ENCODE measurements around the gene ACTN1.

The ACTN1 gene

DNA sequence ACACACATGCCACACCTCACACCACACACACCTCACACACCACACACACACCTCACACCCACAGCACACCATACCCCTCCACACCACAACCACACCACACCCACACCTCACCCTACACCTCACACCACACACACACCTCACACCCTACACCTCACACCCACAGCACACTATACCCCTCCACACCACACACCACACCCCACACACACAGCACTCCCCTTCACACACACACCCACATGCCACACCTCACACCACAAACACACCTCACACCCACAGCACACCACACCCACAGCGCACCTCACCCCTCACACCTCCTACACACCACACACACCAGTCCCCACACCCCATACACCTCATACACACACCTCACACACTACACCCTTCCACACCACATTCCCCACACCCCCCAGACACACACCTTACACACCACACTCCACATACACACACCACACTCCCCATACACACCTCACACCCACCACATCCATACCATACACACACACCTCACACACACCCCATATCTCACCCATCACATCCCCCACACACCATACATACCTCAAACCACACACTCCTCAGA is 80.0 kb downstream of the ACTN1 start:
- TF ChIP-seq GATA3 (IDR thresholded peaks at IDR 0.05; ENCODE audit: low read depth, low read length) (no peak), GATA2 (IDR thresholded peaks at IDR 0.05; ENCODE audit: low read depth, low read length) (no peak)

DNA sequence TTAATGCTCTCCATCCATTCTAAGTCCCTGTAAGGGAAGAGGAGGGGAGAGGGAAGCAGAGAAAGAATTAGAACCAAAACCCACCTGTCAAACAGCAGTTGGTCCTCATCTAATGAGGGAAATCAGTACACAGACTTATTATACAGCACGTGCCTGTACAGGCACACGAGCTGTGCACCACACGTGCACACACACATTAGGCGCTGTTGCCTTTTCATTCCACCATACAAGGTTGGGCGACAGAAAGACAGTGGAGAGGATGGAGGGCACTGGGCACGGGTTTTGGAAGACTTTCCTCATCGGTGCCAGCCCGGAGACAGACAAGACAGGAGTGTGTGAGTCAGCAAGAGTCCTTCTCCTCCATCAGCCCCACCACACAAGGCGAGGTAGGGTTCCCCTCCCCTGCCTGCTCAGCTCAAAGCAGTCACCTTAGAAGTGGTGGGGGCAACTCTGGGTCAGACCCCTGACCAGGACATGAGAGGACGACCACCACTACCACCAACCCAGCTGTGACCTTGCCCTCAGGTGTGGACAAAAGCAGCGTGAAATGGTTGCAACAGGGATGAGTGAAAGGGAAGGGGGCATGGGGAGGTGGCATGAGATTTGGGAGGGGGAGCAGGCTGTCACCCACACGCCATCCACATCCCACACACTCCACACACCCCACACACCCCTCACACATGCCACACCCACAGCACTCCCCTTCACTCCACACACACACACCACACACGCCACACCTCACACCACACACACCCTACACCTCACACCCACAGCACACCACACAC is 80.7 kb downstream of the ACTN1 start:
- no peak for TF ChIP-seq GATA3 (IDR thresholded peaks at IDR 0.05; ENCODE audit: low read depth, low read length)

DNA sequence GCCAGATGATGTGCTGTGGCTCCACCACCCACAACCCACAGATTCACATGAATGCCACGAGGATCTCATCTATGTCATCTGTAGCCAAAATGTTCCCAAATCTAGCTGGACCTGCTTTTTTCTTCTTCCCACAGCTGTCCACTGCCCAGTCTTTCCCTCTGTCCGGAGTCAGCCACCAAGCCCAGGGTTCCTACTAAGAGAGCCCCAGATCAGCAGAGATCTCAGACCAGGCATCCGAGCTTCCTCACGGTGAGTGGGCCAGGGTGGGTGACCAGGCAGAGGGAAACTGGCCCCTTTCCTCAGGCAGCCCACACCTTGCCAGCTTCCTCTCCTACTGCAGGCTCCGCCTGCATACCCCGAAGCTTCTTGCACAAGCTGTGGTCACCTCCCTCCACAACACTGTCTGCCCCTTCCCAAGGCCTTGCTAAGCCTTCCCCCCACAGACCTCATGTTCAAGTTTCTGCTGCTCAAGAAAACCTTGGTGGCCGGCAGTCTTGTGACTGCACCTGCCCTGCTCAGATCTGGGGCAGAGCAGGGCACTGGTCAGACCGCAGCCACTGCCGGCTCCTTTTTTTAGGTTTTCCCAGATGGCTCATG is 81.4 kb downstream of the ACTN1 start:
- TF ChIP-seq GATA3 (IDR thresholded peaks at IDR 0.05; ENCODE audit: low read depth, low read length) = no peak
- no peak for TF ChIP-seq GATA2 (IDR thresholded peaks at IDR 0.05; ENCODE audit: low read depth, low read length)

DNA sequence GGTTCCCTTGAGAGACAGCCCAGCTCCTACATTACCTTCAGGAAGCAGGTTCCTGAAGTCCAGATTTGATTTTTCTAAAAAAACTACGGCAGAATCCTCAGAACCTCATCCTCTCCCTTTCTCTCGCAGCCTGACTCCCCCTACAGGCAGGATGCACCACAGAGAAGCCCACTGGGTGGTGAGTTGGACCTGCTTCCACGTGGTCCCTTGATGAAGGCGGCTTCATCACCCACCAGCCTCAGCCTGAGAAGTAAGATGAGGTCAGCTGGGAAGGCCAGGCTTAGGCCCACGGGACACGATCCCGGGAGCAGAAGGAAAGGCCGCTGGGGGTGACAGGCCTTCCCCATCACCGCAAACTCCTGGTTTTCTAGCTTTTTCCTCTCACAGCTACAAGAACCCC is 83.0 kb downstream of the ACTN1 start:
- TF ChIP-seq GATA3 (IDR thresholded peaks at IDR 0.05; ENCODE audit: low read depth, low read length) (no peak), GATA2 (IDR thresholded peaks at IDR 0.05; ENCODE audit: low read depth, low read length) (no peak)

DNA sequence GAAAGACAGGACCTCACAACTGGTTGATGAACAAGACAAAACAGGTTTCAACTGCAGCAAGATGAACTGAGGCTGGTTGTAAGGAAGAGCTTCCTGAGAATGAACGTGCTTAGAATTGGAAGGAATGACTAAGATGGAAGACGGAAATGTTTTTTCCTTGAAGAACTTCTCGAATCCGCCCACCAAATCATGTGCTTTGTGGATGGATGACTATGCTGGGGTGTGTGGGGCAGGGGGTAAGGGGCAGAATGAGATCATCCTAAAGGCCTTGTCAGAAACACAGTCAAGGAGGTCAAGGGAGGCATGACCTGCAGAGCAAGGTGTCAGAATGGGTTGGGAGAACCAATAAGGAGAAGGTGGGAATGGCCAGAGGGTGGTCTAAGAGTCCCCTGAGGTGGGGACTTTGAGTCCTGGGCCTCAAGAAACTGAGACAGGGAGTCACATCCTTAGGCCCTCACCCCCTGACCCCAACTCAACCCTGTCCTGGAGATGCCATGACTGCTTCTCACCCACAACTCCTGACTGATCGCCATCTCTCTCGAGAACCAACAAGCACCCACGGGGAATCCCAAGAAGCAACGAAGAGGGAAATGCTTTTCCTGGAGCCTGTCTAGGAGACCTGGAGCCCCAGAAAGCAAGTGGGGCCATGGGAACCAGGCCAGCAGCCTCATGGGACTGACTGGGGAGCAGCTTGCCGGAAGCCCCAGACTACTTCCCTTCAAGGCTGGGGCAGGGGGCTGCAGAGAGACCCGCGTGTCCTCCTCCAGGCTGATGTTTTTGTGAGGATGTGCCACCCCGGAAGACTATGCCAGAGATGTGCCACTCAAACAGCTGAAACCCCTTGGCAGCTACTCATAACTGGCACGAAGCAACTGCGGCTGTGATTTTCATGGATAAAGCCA is 84.0 kb downstream of the ACTN1 start:
- no peak for TF ChIP-seq GATA2 (IDR thresholded peaks at IDR 0.05; ENCODE audit: low read depth, low read length)
- no peak for TF ChIP-seq GATA3 (IDR thresholded peaks at IDR 0.05; ENCODE audit: low read depth, low read length)

DNA sequence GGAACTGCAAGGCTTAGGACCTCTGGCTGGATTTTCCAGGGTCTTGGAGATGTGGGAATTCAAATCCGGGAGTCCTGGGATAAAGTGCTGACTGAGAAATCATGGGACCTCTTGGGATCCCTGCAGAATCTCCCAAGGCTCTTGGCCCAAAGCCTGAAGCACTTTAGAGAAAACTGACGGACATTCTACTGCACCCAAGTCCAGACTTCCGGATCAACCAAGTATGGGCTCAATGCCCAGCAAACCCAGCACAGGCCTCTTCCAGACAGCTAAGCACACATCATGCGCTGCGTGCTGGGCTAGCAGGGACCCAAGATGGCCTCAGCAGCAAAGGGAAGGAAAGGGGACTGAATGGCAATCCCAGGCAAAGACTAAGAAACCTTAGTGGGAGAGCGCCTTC is 85.0 kb downstream of the ACTN1 start:
- TF ChIP-seq GATA2 (IDR thresholded peaks at IDR 0.05; ENCODE audit: low read depth, low read length) = no peak
- no peak for TF ChIP-seq GATA3 (IDR thresholded peaks at IDR 0.05; ENCODE audit: low read depth, low read length)

DNA sequence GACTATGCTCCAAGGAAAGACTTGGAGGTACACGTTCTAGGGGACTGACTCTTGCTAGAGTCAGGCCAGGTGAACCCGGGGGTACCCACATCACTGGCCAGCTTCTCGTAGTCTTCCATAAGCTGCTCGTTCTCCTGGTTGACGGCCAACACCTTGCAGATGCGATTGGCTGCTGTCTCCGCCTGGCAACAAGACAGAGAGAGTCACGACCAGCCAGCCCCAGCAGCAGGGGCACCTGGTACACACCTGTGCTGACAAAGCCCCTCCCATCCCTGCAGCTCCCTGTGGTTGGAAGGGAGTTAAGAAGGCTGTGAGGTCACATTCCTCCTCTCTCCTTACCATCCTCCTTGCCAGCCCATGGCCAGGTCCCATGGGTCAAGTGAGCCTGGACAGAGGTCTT is 85.5 kb downstream of the ACTN1 start:
- TF ChIP-seq GATA2 (IDR thresholded peaks at IDR 0.05; ENCODE audit: low read depth, low read length) (no peak), GATA3 (IDR thresholded peaks at IDR 0.05; ENCODE audit: low read depth, low read length) (no peak)

DNA sequence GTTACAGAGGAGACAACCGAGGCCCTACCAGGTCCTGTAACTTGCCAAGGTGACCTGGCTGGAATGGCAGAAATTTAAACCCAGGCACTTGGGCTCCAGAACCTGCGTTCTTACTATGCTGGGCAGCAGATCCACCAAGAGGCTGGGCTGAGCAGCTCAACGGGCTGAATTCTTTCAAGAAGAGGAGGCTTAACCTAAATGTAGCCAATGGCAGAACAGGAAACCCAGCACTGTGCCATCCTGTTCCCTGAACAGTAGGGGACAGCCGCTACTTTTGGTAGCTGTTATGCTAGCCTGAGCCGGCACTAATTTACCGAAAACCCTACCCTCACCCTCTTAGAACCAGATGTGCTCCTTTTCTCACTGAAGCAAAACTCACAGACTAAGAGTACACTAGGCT is 86.1 kb downstream of the ACTN1 start:
- TF ChIP-seq GATA3 (IDR thresholded peaks at IDR 0.05; ENCODE audit: low read depth, low read length) = no peak
- TF ChIP-seq GATA2 (IDR thresholded peaks at IDR 0.05; ENCODE audit: low read depth, low read length) = no peak

DNA sequence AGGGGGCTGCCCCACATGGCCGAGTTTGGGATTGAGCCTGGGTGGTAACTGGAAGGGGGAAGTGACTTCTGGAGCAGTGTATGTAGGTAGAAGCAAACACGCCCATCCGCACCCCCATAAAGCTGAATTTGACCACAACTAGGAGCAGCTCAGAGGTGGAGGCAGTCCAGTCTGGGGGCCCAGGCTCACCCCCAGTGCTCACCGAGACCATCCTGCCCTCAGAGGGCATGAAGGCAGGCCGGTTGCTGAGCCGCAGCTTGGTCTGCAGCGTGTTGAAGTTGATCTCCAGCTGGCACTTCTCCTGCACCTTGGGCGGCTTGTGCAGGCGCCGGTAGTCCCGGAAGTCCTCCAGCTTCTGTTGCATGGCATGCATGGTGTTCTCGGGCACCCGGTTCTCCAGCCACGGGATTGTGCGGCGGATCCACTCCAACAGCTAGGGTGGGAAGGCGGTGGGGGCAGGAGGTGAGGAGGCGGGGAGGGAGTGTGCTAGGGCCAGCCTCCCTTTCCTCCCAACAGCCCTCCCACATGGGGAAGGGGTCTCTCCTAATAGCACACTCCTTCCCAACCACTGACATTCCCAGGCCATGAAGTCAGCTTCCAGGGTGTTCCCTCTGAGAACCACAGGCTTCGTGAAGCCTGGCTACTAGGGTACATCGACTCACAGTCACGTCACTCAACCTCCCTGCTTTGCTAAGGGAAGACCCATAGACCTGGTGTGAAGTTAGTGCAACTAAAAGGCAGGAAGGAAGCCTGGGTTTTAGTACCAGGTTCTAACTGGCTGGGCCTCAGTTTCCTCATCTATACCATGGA is 87.0 kb downstream of the ACTN1 start:
- TF ChIP-seq GATA3 (IDR thresholded peaks at IDR 0.05; ENCODE audit: low read depth, low read length) (no peak), GATA2 (IDR thresholded peaks at IDR 0.05; ENCODE audit: low read depth, low read length) (no peak)

DNA sequence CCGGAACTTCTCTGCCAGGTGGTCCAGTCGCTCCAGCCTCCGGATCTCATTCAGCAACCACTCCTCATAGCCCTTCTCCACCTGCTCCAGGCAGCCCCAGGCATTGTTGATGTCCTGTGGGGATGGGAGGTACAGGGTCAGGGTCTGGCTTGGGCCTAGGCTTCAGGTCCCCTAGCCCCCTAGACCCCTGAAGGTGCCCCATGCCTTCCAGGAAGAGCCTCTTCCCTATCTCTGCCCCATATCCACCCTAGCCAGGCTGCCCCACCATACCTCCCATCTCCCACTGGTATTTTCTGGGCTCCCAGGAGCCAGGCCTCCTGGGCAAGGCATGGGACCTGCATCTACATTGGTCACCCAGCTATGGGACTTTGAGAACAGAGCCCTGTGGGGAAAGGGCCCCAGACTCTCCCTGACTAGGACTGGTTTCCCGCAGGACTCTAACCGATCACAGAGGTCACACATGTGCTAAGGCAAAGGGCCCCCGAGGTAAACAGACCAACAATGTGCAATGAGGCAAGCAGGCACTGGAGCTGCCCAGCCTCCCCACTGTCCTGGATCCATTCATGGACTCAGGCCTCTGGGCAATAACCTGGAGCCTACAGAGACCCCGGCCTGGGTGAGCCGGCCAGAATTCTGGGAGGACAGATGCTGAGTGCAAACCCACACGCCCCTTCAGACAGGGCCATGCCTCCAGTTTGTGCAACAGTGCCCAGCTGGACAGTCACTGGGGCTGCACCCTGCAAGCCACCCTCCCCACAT is 88.8 kb downstream of the ACTN1 start:
- TF ChIP-seq GATA2 (IDR thresholded peaks at IDR 0.05; ENCODE audit: low read depth, low read length) = no peak
- TF ChIP-seq GATA3 (IDR thresholded peaks at IDR 0.05; ENCODE audit: low read depth, low read length) = no peak

DNA sequence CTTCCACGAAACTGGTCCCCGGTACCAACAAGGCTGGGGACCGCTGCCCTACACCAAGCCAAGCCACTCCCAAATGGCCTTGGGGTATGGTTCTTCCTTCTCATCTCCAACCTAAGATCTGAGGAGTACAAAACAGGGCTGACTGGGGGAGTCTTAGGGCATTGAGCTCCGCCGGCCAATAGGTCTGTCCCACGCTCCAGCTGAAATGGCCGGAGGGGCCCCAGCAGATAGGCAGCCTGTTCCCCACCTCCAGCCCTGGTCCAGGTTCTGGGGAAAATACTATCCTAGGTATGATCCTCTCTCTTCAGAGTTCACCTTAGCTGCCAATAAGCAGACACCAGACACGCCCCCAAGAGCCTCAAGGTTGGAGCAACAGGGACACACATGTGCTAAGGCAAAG is 90.2 kb downstream of the ACTN1 start:
- TF ChIP-seq GATA3 (IDR thresholded peaks at IDR 0.05; ENCODE audit: low read depth, low read length) (no peak), GATA2 (IDR thresholded peaks at IDR 0.05; ENCODE audit: low read depth, low read length) (no peak)

DNA sequence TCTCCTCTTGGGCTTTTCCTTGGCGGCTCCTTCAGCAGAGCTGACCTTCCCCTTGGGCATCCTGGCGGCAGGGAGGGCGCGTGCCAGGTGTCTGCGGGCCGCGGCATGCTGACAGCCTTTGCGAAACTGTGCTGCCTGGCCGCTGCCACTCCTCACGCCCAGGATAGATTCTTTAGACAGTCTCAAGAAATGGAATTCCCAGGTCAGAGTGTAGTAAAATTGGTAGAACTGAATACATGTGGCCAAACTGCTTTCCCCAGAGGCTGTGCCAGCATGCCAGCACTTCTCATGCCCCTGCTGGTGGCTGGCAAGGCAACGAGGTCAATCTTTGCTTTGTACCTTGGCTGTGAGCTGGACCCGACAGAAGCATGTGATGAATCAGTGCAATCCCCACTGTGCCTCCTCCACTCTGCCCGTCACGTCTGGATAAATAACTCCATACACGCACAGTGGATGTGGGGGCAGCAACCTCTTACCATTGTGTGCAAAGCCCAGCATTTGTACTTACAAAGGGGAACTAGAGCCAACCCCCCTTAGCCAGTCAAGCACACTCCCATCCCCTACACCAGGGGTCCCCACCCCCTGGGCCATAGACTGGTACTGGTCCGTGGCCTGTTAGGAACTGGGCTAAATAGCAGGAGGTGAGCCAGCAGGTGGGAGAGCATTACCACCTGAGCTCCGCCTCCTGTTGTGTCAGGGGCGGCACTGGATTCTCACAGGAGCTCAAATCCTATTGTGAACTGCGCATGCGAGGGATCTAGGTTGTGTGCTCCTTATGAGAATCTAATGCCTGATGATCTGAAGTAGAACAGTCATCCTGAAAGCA is 90.9 kb downstream of the ACTN1 start:
- TF ChIP-seq GATA2 (IDR thresholded peaks at IDR 0.05; ENCODE audit: low read depth, low read length) (no peak), GATA3 (IDR thresholded peaks at IDR 0.05; ENCODE audit: low read depth, low read length) (no peak)

Data from SH-SY5Y (cell line).